Sigmoid colon (tissue), 4 donors: ENCODE results near the gene MRPL12.

Source experiments
- EP300 ChIP-seq, 4 donors: sonication (generic); formaldehyde crosslinking; IDR thresholded peaks; one replicate each; pipeline ENCODE4 v1.6.1; 2017; ENCODE audit warnings: antibody characterized with exemption in 4 of 4
- POLR2A ChIP-seq, 2 donors: fragments of 450-650 bp; IDR thresholded peaks; one replicate each; pipeline ENCODE4 v1.6.1; 2016; ENCODE audit warnings: antibody characterized with exemption in 2 of 2, mild to moderate bottlenecking in 2 of 2, moderate library complexity in 2 of 2
- POLR2AphosphoS5 ChIP-seq, 4 donors: sonication (generic); formaldehyde crosslinking; IDR thresholded peaks; one replicate each; pipeline ENCODE4 v1.6.1; 2017; ENCODE audit warnings: antibody characterized with exemption in 4 of 4
- TF ChIP-seq, protein P1 (sequence below), 4 experiments: fragments of 450-650 bp in 3 of 4; fragments of 200-600 bp in 1 of 4; IDR thresholded peaks; one replicate each; pipeline ENCODE4 v1.5.1; 2016 to 2019; ENCODE audit warnings: antibody characterized with exemption in 4 of 4, mild to moderate bottlenecking in 3 of 4, moderate library complexity in 2 of 4

DNA sequence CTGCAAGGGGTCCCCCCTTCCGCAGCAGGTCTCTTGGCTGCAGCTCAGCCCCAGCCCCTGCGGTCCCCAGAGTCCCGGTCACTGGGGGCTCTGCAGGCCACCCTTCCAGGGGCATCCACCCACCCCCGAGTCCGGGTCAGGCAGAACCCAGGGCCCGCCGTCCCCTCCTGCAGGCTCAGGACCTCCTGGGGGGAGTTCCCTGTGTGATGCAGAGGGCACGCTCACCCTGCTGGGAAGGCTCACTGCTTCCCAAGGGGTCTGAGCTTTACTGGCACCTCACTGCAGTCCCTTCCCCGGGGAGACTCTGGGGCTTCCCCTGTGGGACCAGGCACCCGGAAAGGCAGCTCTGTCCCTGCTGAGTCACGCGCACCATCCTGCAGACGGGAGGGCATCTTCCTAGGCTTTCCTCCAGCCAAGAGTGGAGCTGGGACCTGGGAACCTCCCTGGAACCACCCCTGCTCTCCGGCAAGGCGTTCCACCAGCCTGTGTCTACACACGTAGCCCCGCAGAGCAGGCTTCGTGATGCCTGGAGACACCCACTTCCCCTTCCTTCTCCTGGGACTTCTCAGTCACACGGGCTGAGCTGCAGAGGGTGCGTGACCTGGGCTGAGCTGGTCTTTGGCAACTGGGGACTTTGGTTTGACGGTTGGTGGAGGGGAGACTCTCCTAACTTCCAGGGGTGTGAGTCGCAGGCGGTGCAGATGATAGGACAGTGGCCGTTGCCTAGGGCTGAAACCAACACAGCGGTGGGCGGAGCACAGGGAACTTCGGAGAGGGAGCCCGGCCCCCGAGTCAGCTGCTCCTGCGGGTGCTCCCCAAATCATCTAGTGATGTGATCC lies 32.3 kb downstream of the MRPL12 start:
- TF ChIP-seq, protein P1, sequence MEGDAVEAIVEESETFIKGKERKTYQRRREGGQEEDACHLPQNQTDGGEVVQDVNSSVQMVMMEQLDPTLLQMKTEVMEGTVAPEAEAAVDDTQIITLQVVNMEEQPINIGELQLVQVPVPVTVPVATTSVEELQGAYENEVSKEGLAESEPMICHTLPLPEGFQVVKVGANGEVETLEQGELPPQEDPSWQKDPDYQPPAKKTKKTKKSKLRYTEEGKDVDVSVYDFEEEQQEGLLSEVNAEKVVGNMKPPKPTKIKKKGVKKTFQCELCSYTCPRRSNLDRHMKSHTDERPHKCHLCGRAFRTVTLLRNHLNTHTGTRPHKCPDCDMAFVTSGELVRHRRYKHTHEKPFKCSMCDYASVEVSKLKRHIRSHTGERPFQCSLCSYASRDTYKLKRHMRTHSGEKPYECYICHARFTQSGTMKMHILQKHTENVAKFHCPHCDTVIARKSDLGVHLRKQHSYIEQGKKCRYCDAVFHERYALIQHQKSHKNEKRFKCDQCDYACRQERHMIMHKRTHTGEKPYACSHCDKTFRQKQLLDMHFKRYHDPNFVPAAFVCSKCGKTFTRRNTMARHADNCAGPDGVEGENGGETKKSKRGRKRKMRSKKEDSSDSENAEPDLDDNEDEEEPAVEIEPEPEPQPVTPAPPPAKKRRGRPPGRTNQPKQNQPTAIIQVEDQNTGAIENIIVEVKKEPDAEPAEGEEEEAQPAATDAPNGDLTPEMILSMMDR (IDR thresholded peaks at IDR 0.05): no peak
- TF ChIP-seq POLR2AphosphoS5 (IDR thresholded peaks at IDR 0.05) (no peak), POLR2A (IDR thresholded peaks at IDR 0.05) (no peak), EP300 (IDR thresholded peaks at IDR 0.05) (no peak)
